GM19023 (cell line): Measurements from ENCODE around the gene FAM83D.

Experiments
- ATAC-seq: cut with Tn5 transposase; IDR thresholded peaks from one replicate; pipeline ENCODE4 v1.9.1; 2021; ENCODE audit warnings: mild to moderate bottlenecking, moderate library complexity; ENCODE audit not compliant: unreplicated experiment

The FAM83D gene

GRCh38 chr20:38997622-38998021 lies 71.4 kb downstream of the FAM83D start:
- peak; percentile 93 for ATAC-seq

- no peak for ATAC-seq
Observed at GRCh38 chr20:38999217-38999616, 73.0 kb downstream of the FAM83D start.

GRCh38 chr20:38999965-39000910 lies 74.0 kb downstream of the FAM83D start:
- ATAC-seq: no peak
